Small intestine (tissue), 7 donors: ENCODE data around the gene C5orf47. TPM values are rescaled to one million over a fixed set of nuclear protein-coding genes. Genes with fewer than 3 reads are reported as not detected.
"Not testable (repeated sequence)": the region's sequence is repeated elsewhere in the genome, so short reads cannot be mapped to it uniquely, and the experiment has no call there.

Source experiments
- DNase-seq, 2 donors: peaks; one replicate each; pipeline versions ENCODE4 v3.0.0 to v3.0.0-alpha.2; 2013
- FAIRE-seq: peaks from 2 replicates; lab custom pipeline; 2012; peaks lifted over from hg19 to GRCh38; lab: Jason Lieb, UNC
- H3K27ac ChIP-seq, 3 donors: one replicate each; pipeline ENCODE4 v1.5.1; 2013; ENCODE audit warnings: low read length in 2 of 3, mild to moderate bottlenecking in 2 of 3, control low read depth in 1 of 3, inconsistent platforms in 1 of 3, low read depth in 1 of 3, moderate library complexity in 1 of 3
- H3K27me3 ChIP-seq, 3 donors: one replicate each; pipeline ENCODE4 v1.6.1; 2013; ENCODE audit warnings: low read length in 3 of 3, inconsistent platforms in 1 of 3; ENCODE audit not compliant: control insufficient read depth in 3 of 3, insufficient read depth in 3 of 3
- H3K36me3 ChIP-seq, 3 donors: one replicate each; pipeline ENCODE4 v1.6.1; 2013; ENCODE audit warnings: low read length in 3 of 3, inconsistent platforms in 1 of 3, low read depth in 1 of 3, mild to moderate bottlenecking in 1 of 3, moderate library complexity in 1 of 3; ENCODE audit not compliant: control insufficient read depth in 3 of 3, insufficient read depth in 2 of 3
- H3K4me1 ChIP-seq, 3 donors: one replicate each; pipeline ENCODE4 v1.6.1; 2013; ENCODE audit warnings: low read length in 2 of 3, inconsistent platforms in 1 of 3, low read depth in 1 of 3, mild to moderate bottlenecking in 1 of 3, moderate library complexity in 1 of 3; ENCODE audit not compliant: control insufficient read depth in 3 of 3, insufficient read depth in 2 of 3
- H3K4me3 ChIP-seq, 3 donors: one replicate each; pipeline ENCODE4 v1.5.1; 2013; ENCODE audit warnings: low read length in 3 of 3, control low read depth in 1 of 3, inconsistent platforms in 1 of 3, low read depth in 1 of 3, mild to moderate bottlenecking in 1 of 3, moderate library complexity in 1 of 3
- H3K9me3 ChIP-seq, 2 donors: one replicate each; pipeline ENCODE4 v1.6.1; 2013; ENCODE audit warnings: low read depth in 1 of 2, low read length in 1 of 2; ENCODE audit not compliant: control insufficient read depth in 2 of 2, insufficient read depth in 1 of 2
- WGBS, 3 donors: extraction: QIAGEN DNeasy Blood & Tissue Kit; methylation state at CpG; one replicate each; pipeline ENCODE4 v1.1.7; 2013; 5-methylcytosine and 5-hydroxymethylcytosine counted together
- polyA plus RNA-seq, 4 donors: library from polyadenylated mRNA; stranded (reverse) in 3 of 4; unstranded in 1 of 4; fragments of 200-250 nt in 3 of 4; fragments of 120-200 nt in 1 of 4; gene quantifications; one replicate each; pipeline versions ENCODE4 v1.2.1 to v1.2.3, GENCODE V29; 2013
- donor health status: healthy with polysubstance abuse.
- donor health status: control.
- donor health status: control.
- donor health status: Bipolar disorder and iron deficiency.
- donor health status: healthy.

Gene C5orf47
- polyA plus RNA-seq, 4 donors: 0.06 TPM; not detected in 3

- Histone ChIP-seq H3K4me1 (no peaks in the 10 kb centered on the region), H3K36me3 (no peaks in the 10 kb centered on the region), H3K27me3 (peaks cover 0 to 4% (median 0%) of the 10 kb centered on the region in 3 donors), H3K27ac (no peak overlapping the region), H3K4me3 (no peak overlapping the region), H3K9me3 (no peaks in the 10 kb centered on the region)
- FAIRE-seq (no peak), DNase-seq (no peak)
Observed at GRCh38 chr5:174003795-174004194, 14.8 kb downstream of the C5orf47 start.

- 83 to 90% (median 86%) methylated on average over 5 of the region's 5 CpGs for WGBS, 3 donors
- DNase-seq (no peak), FAIRE-seq (no peak)
- no peak overlapping the region for H3K4me3 ChIP-seq
- no peaks in the 10 kb centered on the region for H3K9me3 ChIP-seq
- H3K27me3 ChIP-seq: peaks cover 0 to 6% (median 0%) of the 10 kb centered on the region in 3 donors
- H3K36me3 ChIP-seq: no peaks in the 10 kb centered on the region
- no peak overlapping the region for H3K27ac ChIP-seq
- H3K4me1 ChIP-seq: no peaks in the 10 kb centered on the region
Observed at GRCh38 chr5:174008922-174009321, 20.0 kb downstream of the C5orf47 start.

- Histone ChIP-seq H3K36me3 (no peaks in the 10 kb centered on the region), H3K27me3 (peaks cover 0 to 6% (median 0%) of the 10 kb centered on the region in 3 donors), H3K27ac (no peak overlapping the region), H3K4me3 (no peak overlapping the region), H3K4me1 (no peaks in the 10 kb centered on the region), H3K9me3 (no peaks in the 10 kb centered on the region)
- DNase-seq (no peak), FAIRE-seq (no peak)
- 52 to 76% (median 73%) methylated on average over 1 of the region's 1 CpG for WGBS, 3 donors
Observed at GRCh38 chr5:174010365-174010764, 21.4 kb downstream of the C5orf47 start.

GRCh38 chr5:174011441-174011840 lies 22.5 kb downstream of the C5orf47 start:
- 52 to 63% (median 63%) methylated on average over 3 of the region's 3 CpGs for WGBS, 3 donors
- Histone ChIP-seq H3K27ac (no peak overlapping the region), H3K4me3 (no peak overlapping the region), H3K36me3 (no peaks in the 10 kb centered on the region), H3K9me3 (no peaks in the 10 kb centered on the region), H3K27me3 (peaks cover 0 to 6% (median 0%) of the 10 kb centered on the region in 3 donors), H3K4me1 (no peaks in the 10 kb centered on the region)
- DNase-seq (no peak), FAIRE-seq (no peak)

GRCh38 chr5:174020069-174020927 lies 31.3 kb downstream of the C5orf47 start:
- peak; percentile 19 to 53 for DNase-seq
- WGBS, 3 donors: 72 to 80% (median 78%) methylated on average over 11 to 16 of the region's 19 CpGs
- not testable (repeated sequence) for H3K27ac ChIP-seq, H3K9me3 ChIP-seq, H3K36me3 ChIP-seq, H3K4me1 ChIP-seq, H3K27me3 ChIP-seq, FAIRE-seq, H3K4me3 ChIP-seq

GRCh38 chr5:174020928-174021304 lies 31.9 kb downstream of the C5orf47 start:
- H3K27ac ChIP-seq: no peak overlapping the region
- H3K36me3 ChIP-seq: no peaks in the 10 kb centered on the region
- no peaks in the 10 kb centered on the region for H3K4me1 ChIP-seq
- DNase-seq (no peak), FAIRE-seq (no peak)
- H3K27me3 ChIP-seq: peaks cover 0 to 5% (median 5%) of the 10 kb centered on the region in 3 donors
- no peak overlapping the region for H3K4me3 ChIP-seq
- no peaks in the 10 kb centered on the region for H3K9me3 ChIP-seq
- 84 to 89% (median 86%) methylated on average over 3 of the region's 3 CpGs for WGBS, 3 donors

GRCh38 chr5:174022384-174023095 lies 33.6 kb downstream of the C5orf47 start:
- H3K27ac ChIP-seq: no peak overlapping the region
- H3K4me3 ChIP-seq: no peak overlapping the region
- H3K27me3 ChIP-seq: peaks cover 0 to 5% (median 5%) of the 10 kb centered on the region in 3 donors
- FAIRE-seq: no peak
- DNase-seq: no peak
- H3K36me3 ChIP-seq: no peaks in the 10 kb centered on the region
- no peaks in the 10 kb centered on the region for H3K9me3 ChIP-seq
- WGBS, 3 donors: 31 to 56% (median 37%) methylated on average over 4 of the region's 4 CpGs
- H3K4me1 ChIP-seq: no peaks in the 10 kb centered on the region

GRCh38 chr5:174030286-174030685 lies 41.3 kb downstream of the C5orf47 start:
- FAIRE-seq (no peak), DNase-seq (no peak)
- WGBS, 3 donors: 67 to 70% (median 69%) methylated on average over 2 of the region's 2 CpGs
- Histone ChIP-seq H3K4me1 (no peaks in the 10 kb centered on the region), H3K4me3 (no peak overlapping the region), H3K27me3 (no peaks in the 10 kb centered on the region), H3K9me3 (no peaks in the 10 kb centered on the region), H3K27ac (no peak overlapping the region), H3K36me3 (no peaks in the 10 kb centered on the region)
